Neutrophil (primary cell): ENCODE data around the gene DISC1.

Experiments
- H3K27ac ChIP-seq: fragments of 200-600 bp; sonication (generic); 2 replicates; pipeline ENCODE4 v1.5.1; 2016; ENCODE audit warnings: mild to moderate bottlenecking, moderate library complexity
- H3K27me3 ChIP-seq: fragments of 200-600 bp; sonication (generic); 2 replicates; pipeline ENCODE4 v1.6.0; 2016; ENCODE audit warnings: mild to moderate bottlenecking
- H3K36me3 ChIP-seq: fragments of 200-600 bp; sonication (generic); 2 replicates; pipeline ENCODE4 v1.5.1; 2017
- H3K4me1 ChIP-seq, 2 experiments: fragments of 200-600 bp in 1 of 2; sonication (generic) in 1 of 2; 1 replicate in 1 of 2; 2 replicates in 1 of 2; pipeline versions ENCODE4 v1.5.1 to v1.6.1; 2013 to 2016; ENCODE audit warnings: low read depth in 1 of 2, low read length in 1 of 2, mild to moderate bottlenecking in 1 of 2, moderate library complexity in 1 of 2; ENCODE audit not compliant: control insufficient read depth in 1 of 2, insufficient read depth in 1 of 2
- H3K4me3 ChIP-seq, 2 experiments: fragments of 200-600 bp in 1 of 2; sonication (generic) in 1 of 2; 1 replicate in 1 of 2; 2 replicates in 1 of 2; pipeline ENCODE4 v1.5.1; 2013 to 2016; ENCODE audit warnings: low read depth in 1 of 2, low read length in 1 of 2, mild to moderate bottlenecking in 1 of 2, moderate library complexity in 1 of 2
- H3K9me3 ChIP-seq: fragments of 200-600 bp; sonication (generic); 2 replicates; pipeline ENCODE4 v1.5.1; 2016
- TF ChIP-seq, protein P1 (sequence below): fragments of 200-600 bp; sonication (generic); IDR thresholded peaks from 2 replicates; pipeline ENCODE4 v1.5.1; 2016; ENCODE audit warnings: antibody characterized with exemption

The DISC1 gene

DNA sequence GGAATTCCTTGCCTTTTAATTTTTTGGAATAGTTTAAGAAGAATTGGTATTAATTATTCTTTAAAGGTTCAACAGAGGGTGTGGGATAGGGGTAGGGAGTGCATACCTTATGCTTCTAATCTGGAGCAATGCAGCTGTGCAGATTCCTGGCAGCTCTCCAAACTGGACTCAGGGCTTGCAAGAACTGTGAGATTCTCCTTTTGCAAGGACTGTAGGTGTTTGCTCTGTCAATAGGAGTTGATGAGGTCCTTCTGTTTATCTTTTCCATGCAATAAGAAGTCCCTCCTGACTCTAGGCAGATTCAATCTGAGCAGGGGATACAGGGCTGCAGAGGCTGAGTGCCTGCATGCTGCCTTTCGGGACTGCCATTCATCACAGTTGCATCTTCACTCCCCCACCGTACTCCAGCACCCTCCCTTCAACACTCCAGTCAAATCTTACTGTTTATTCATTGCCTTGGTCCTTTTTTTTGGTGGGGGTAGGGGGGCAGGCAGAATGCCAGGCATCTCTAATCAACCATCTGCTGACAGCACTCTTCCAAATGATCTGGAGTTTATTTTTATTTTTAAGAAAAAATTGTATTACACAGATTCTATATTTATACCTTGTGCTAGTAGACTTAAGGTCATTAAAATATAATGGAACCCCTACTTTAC is 122.3 kb downstream of the DISC1 start:
- no peak overlapping the region for H3K27ac ChIP-seq
- TF ChIP-seq, protein P1, sequence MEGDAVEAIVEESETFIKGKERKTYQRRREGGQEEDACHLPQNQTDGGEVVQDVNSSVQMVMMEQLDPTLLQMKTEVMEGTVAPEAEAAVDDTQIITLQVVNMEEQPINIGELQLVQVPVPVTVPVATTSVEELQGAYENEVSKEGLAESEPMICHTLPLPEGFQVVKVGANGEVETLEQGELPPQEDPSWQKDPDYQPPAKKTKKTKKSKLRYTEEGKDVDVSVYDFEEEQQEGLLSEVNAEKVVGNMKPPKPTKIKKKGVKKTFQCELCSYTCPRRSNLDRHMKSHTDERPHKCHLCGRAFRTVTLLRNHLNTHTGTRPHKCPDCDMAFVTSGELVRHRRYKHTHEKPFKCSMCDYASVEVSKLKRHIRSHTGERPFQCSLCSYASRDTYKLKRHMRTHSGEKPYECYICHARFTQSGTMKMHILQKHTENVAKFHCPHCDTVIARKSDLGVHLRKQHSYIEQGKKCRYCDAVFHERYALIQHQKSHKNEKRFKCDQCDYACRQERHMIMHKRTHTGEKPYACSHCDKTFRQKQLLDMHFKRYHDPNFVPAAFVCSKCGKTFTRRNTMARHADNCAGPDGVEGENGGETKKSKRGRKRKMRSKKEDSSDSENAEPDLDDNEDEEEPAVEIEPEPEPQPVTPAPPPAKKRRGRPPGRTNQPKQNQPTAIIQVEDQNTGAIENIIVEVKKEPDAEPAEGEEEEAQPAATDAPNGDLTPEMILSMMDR = no peak
- no peaks in the 10 kb centered on the region for H3K27me3 ChIP-seq
- H3K36me3 ChIP-seq = no peaks in the 10 kb centered on the region
- peaks cover 21 to 23% of the 10 kb centered on the region in 2 experiments for H3K4me1 ChIP-seq
- no peaks in the 10 kb centered on the region for H3K9me3 ChIP-seq
- H3K4me3 ChIP-seq = no peak overlapping the region

DNA sequence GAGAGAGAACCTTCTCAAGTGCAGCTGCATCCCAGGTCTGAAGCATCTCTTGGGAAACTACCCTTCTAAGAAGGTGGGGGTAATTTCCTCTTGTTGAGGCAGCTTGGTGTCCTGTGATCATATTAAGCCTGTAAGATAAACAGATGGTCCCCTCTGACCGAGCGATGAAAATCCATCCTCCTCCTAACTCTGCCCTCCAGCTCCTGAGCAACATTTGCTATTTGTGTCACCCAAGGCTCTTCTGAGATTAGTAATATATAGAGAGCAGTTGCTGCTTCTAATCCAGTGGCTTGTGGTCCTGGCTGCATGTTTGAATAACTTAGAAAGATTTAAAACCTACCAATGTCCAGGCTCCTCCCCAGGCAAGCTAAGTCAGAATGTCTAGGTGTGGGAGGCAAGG is 123.7 kb downstream of the DISC1 start:
- Histone ChIP-seq H3K36me3 (no peaks in the 10 kb centered on the region), H3K4me1 (peaks cover 21 to 23% of the 10 kb centered on the region in 2 experiments), H3K27me3 (no peaks in the 10 kb centered on the region), H3K4me3 (no peak overlapping the region), H3K9me3 (no peaks in the 10 kb centered on the region), H3K27ac (peak overlapping the region; percentile 72)
- TF ChIP-seq, protein P1 = no peak

DNA sequence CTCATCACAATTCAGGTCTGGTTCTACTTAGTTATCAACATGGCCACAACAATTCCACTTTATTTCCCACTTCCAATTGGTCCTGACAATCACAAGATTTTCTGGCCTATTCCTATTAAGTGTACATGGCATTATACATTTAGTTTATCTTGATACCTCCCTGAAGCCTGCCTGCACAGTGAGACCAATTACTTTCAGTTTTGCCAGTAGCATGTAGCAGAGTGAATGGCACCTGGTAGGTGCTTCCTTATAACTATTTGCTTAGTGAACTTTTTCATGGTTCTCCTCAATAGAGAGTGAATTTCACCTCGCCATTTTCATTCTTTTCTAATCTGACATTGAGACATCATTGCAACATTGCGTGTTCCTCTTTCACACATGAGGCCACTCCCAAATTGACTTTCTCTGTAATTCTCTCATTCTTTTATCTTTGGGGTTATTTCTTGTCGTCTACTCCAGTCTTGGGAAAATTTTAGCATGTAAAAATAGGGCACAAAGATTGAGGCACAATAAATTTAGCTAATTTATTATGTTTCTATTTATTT is 124.3 kb downstream of the DISC1 start:
- H3K9me3 ChIP-seq = no peaks in the 10 kb centered on the region
- no peaks in the 10 kb centered on the region for H3K27me3 ChIP-seq
- peak overlapping the region; percentile 72 for H3K27ac ChIP-seq
- H3K36me3 ChIP-seq = no peaks in the 10 kb centered on the region
- TF ChIP-seq, protein P1 = no peak
- no peak overlapping the region for H3K4me3 ChIP-seq
- peaks cover 21 to 23% of the 10 kb centered on the region in 2 experiments for H3K4me1 ChIP-seq

DNA sequence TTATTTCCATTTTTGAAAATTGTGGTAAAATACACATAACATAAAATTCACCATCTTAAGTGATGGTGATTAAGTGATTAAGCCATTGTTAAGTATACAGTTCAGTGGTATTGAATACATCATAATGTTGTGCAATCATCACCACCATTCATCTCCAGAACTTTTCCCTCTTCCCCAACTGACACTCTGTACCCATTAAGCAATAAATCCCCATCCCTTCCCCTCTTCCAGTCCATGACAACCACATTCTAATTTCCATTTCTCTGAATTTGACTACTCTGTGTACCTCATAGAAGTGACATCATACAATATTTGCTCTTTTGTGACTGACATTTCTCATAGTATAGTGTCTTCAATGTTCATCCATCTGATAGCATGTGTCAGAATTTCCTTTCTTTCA is 124.8 kb downstream of the DISC1 start:
- H3K27me3 ChIP-seq = no peaks in the 10 kb centered on the region
- no peaks in the 10 kb centered on the region for H3K9me3 ChIP-seq
- H3K27ac ChIP-seq = peak overlapping the region; percentile 72
- TF ChIP-seq, protein P1 = no peak
- H3K4me1 ChIP-seq = peaks cover 21 to 24% of the 10 kb centered on the region in 2 experiments
- no peaks in the 10 kb centered on the region for H3K36me3 ChIP-seq
- no peak overlapping the region for H3K4me3 ChIP-seq

DNA sequence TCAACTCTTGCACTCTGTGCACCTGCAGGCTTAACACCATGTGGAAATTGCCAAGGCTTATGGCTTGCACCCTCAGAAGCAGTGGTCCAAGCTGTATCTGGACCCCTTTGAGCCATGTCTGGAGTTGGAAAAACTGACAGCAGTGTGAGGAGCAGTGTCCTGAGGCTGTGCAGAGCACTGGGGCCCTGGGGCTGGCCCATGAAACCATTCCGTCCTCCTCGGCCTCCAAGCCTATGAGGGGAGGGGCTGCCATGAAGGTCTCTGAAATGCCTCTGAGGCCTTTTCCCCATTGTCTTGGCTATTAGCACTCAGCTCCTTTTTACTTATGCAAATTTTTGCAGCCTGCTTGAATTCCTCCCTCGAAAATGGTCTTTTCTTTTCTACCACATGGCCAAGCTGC is 126.7 kb downstream of the DISC1 start:
- Histone ChIP-seq H3K9me3 (no peaks in the 10 kb centered on the region), H3K36me3 (no peaks in the 10 kb centered on the region), H3K4me3 (no peak overlapping the region), H3K27me3 (no peaks in the 10 kb centered on the region), H3K27ac (no peak overlapping the region), H3K4me1 (peaks cover 34 to 43% of the 10 kb centered on the region in 2 experiments)
- TF ChIP-seq, protein P1 = no peak
